NCI-H748 (cell line): ENCODE measurements around the gene TMEM52B.

Experiments
- DNase-seq: peaks from one replicate; lab custom pipeline; 2025; ENCODE audit not compliant: unreplicated experiment; lab: John Stamatoyannopoulos, UW

TMEM52B gene

DNA sequence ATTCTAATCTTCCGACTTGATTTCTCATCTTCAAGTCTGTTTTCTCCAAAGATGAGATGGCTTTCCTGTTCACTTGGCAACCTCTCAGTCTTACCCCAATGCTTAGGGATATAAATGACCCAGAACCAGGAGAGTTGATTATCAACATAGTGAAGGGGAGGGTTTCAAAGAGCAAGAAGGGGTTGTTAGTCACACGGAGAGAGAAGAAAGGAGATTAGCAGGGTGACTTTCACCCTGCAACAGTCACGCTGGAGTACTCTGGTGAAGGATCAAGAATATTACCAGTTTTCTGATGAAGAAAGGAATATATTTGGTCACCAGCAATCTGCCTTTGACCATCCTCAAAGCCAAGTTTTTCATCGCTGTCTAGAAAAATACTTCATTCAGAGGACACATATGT lies at the start of gene TMEM52B:
Gene TMEM52B, plus strand, starts transcription at position 212 of the 400 bp plus-strand sequence. CDS start 543 bp downstream, outside the sequence.
- DNase-seq = no peak

DNA sequence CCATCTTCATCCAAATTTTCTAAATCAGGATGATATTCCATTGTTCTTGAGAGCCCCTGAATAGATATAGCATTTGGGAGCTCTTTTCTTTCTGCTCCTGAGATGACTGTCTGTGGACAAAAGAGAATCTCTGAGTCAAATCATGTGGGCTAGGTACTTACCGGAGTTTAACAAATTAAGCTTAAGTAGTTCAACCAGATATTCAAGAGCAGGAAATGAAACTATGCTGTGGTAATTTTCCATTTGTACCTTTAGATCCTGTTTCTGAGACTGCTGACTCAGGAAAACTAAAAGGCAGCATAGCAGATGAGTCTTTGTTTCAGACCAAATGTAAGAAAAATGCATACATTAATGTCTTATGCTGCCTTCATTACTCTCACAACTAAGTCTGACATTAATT lies 48.8 kb upstream of the TMEM52B start, which contains the start of gene CLEC7A:
Gene CLEC7A, minus strand, starts transcription at position 158 of the 400 bp plus-strand sequence. Its CDS starts 117 bp downstream, at position 41.
- no peak for DNase-seq

DNA sequence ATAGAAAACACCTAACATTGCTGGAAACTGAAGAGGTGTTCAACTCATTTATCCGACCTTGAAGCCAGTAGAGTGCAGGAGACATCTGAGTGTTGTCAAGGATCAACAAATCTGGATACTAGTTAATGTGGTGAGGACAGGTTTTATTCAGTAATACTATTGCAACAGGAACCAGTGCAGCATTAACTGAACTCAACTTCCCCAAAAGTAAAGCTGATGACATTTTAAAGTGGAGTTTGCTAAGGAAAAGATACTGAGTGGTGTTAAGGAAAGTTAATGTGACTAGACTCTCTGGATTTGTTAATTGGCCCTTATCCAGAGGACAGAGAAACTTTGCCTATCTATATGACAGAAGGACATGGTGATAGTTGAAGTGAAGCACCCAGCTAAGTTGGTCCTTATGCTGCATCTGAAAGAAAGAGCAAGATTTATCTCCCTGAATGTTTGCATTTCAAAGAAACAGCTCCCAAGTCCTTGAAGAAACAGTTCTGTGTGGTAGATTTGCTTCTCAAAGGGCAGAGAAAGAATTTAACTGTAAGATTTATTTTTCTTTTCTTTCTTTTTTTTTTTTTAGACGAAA lies 47.6 kb upstream of the TMEM52B start:
- no peak for DNase-seq

DNA sequence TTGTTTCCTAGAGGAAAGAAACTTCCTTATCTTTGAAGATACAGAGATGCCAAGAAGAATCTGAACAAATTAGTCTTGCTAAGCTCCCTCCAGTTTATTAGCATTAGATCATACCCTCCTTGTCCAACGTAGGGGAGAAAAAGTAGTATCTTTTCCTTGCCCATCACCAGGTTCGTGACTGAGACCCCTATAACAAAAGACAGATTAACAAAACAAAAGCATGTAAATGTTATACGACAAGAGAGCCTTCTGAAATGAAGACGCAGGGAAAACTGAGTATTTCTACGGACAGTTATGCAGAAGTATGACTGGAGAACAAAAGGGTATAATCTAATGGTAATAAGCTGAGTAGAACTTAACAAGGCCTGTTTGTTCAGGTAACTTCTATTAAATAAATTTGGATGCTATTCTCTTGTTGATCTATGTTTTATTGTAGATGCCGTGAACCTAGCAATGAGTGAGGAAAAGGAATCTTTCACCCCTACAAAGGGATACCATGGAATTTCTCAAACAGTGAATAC lies 45.9 kb upstream of the TMEM52B start:
- DNase-seq = no peak

DNA sequence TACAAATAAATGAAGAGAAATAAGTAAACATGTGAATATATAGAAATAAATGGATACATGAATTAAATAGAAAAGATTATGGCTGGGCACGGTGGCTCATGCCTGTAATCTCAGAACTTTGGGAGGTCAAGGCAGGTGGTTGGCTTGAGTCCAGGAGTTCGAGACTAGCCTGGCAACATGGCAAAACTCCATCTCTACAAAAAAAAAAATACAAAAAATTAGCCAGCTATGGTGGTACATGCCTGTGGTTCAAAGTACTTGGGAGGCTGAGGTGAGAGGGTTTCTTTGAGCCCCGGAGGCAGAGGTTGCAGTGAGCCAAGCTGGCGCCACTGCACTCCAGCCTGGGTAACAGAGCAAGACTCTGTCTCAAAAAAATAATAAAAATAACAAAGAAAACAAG lies 43.7 kb upstream of the TMEM52B start:
- DNase-seq = no peak

DNA sequence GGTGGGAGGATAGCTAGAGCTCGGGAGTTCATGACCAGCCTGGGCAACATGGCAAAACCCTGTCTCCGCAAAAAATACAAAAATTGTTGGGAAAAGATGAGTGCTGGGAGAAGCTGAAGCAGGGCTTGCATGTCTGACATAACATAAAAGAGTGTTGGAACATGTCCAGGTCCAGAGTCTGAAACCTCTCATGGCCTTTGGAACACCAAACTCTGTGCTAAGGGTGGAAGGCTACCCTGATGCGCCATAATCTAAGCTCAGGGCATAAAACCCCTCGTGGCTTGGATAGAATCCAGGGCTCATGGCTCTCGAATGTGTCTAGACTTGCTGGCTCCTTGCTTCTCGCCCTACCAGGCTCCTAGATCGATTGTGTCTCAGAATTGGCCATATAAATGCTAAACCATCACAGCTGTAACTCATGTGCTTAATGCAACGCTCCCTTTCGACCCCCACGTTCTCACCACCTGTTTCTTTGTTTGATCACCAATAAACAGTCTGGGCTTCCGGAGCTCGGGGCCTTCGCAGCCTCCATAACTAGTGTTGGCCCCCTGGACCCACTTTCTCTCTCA lies 42.1 kb upstream of the TMEM52B start:
- DNase-seq = peak; percentile 74

DNA sequence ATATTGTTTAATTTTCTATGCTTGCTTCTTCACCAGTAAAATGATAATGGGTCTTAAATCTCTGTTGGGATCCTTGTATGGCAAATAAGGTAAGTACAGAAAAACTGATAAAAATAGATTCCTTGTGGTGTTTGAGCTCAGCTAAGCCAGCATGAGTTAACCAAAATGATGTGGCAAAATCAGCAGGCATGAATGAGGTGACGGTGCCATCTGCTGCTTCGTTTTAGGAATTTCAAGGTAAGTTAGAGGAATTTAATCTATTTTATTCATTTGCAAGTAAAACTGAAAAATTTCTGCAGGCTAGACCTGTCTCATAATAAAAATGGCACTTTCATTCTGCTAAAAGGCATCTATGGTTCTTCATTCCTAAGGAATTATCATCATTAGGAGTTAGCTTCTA lies 38.8 kb upstream of the TMEM52B start:
- peak; percentile 40 for DNase-seq

DNA sequence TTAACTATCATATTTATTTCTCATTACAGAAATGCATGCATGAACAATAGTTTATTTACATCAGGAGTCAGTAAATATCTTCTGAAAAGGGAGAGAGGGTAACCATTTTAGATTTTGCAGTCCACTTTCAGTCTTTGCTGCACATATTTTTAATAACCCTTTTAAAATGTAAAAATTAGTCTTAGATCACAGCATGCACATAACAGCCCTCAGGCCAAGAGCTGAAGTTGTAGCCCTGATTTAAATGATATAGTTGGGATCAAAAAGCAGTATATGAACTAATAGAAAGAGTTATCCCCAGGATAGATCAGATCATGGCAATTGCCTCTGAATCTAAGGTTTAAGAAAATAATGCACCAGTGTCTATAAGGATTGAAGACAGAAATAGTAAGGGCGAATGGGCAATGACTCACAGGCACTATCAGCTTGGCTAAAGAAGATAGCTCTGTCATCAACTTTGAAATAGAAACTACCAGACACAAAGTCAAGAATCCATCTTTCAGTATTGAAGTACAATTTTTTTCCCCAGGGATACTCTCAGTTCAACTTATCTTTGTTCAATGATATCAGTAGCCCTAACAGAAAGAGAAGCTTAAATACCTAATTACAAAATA lies 35.7 kb upstream of the TMEM52B start:
- no peak for DNase-seq

DNA sequence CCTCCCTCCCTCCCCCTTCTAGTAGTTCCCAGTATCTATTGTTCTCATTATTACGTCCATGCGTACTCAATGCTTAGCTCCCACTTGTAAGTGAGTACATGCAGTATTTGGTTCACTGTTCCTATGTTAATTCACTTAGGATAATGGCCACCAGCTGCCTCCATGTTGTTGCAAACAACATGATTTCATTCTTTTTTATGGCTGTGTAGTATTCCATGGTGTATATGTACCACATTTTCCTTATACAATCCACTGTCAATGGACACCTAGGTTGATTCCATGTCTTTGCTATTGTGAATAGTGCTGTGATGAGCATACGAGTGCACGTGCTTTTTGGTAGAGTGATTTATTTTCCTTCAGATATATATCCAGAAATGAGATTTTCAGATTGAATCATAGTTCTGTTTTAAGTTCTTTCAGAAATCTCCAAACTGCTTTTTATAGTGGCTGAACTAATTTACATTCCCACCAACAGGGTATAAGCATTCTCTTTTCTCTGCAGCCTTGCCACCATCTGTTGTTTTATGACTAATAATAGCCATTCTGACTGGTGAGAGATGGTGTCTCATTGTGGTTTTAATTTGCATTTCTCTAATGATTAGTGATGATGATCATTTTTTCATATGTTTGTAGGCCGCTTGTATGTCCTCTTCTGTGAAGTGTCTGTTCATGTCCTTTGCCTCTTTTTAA lies 31.0 kb upstream of the TMEM52B start:
- DNase-seq = no peak

DNA sequence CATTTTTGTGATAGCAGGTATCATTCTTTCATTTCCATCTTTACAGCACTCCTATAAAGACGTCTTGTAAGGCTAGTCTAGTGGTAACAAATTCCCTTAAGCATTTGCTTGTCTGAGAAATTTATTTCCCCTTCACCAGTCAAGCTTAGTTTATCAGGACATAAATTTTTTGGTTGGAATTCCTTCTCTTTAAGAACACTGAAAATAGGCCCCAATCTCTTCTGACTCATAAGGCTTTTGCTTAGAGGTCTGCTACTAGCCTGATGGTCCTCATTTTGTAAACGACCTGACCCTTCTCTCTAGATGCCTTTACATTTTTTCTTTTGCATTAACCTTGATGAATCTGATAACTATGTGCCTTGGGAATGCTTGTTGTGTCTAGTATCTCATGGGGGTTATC lies 27.2 kb upstream of the TMEM52B start:
- no peak for DNase-seq

DNA sequence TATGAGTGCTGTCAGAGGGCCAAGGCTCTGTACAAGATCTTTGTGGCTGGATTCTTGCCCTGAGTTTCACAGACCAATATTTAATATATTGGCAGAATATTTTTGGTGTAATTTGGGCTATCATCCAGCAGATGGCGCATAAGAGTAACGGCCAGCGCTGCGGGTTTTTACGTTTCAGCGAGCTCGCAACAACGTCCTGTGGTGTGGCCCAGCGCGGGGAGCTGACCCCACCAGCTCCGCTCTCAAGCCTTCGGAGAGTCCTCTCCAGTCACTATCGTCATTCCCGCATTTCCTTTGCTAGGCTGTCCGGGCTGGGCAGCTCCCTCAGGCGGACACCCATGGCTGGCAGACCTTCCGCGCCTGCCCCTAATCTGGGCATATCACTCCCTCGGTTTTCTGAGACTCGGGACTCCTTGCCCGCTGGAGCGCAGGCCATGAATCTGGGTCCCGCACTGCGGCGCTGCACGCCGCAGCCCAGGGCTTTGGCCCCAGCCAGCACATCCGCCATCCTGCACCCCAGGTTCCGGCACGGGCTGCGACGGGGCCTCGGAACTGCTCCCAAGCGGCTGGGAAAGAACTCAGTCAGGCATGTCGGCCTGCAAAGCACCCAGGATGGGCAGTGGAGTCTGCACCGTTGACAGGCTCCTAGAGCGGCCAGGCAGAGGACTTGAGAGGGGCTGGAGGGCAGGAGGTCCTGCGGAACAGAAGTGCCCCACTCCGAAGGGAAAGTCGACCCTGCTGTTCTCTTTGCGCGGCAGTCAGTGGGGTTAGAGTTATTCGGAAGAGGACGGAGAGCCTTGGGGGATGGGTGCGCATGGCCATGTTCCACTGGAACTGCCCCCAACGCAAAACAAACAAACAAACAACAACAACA lies 25.3 kb upstream of the TMEM52B start:
- peak; percentile 72 for DNase-seq

DNA sequence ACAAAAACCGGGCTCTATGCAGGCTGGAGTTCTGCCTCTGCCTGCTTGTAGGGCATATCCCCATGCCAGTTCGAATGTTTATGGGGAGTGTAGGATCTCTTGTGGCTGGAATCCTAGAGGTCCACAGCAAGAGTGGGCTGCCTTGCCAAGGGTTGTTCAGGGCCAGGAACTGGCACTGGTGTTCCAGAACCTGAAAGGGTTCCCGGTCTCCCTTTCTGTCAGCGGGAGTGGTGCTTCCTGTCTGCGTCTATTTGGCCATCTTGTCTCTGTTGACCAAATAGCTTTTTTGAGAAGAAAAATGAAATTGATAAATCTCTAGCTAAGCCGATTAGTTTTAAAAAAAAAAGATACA lies 24.7 kb upstream of the TMEM52B start:
- no peak for DNase-seq

DNA sequence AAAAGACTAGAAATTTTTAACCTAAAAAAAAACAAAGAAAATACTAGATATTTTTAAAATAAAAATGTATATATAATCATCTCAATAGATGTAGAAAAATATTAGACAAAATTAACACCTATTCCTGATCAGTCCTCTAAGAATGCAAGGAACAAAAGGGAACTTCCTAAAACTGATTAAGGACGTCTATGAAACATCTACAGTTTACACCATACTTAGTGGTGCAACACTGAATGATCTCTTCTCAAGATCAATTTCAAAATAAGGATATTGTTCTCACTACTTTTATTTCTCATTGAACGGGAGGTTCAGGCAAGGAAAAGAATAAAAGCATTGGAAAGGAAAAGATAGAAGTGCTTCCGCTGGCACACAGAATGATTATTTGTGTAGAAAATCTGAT lies 22.9 kb upstream of the TMEM52B start:
- no peak for DNase-seq

DNA sequence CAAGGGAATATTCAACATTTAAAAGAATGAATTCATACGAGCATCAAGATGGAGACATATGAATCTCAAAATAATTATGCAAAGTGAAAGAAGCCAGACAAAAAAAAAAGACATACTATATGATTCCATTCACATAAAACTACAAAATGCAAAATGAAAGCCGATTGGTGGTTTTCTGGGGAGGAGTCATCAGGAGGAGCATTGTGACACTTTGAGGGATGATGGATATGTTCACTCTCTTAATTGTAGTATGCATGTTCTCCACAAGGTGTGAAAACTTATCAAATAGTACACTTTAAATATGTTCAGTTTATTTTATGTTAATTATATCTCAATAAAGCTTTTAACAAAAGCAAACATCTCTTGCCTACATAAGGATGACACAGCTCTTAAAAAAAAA lies 20.4 kb upstream of the TMEM52B start:
- no peak for DNase-seq

DNA sequence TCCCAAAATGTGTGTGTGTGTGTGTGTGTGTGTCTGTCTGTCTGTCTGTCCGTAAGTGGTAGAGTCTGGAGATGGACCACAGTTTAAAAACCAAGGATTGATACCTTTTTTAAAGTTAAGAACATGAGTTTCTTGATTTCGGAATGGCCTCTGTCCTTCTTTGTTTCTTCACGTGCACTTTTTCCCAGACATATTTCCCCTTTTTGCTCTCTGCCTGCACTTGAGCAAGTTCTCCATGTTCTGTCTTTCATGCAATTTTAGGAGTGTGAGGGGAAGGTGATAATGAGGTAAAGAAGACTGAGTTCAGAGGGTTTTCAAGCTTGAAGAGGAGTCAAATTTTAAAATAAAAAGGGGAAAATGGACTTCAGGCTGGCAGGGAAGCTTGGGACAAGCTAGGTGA lies 19.6 kb upstream of the TMEM52B start:
- no peak for DNase-seq

DNA sequence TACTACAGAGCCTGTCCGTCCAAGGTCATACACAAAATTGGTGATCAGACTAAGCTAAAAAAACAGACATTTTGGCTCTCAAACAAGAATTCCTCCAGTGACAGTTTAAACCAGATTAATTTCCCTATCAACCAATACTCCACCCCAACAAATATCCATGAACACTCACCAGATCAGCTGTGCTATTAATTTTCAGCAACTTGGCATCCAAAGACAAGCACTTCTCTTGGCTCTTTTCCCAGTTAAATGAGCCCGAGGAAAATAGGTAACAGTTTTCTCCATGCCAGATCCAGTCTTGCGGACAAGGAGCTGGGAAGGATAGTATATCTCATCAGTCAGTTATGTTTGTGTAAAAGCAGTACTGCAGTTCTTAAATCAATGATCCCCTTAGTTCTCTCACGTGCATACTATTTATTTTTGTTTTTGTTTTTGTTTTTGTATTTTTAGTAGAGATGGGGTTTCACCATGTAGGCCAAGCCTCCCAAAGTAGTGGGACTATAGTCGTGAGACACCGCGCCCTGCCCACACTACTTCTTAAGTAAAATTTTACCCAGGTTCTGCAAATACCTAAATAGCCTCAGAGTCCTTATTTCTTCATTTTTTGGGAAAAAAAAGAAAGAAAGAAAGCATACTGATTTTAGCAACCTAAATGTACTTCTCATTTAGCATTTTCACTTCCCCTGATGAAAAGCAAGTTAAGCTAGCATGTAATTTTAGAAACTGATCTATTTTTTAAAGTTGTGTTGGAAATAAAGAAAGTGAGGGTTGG lies 18.0 kb upstream of the TMEM52B start:
- DNase-seq = no peak

DNA sequence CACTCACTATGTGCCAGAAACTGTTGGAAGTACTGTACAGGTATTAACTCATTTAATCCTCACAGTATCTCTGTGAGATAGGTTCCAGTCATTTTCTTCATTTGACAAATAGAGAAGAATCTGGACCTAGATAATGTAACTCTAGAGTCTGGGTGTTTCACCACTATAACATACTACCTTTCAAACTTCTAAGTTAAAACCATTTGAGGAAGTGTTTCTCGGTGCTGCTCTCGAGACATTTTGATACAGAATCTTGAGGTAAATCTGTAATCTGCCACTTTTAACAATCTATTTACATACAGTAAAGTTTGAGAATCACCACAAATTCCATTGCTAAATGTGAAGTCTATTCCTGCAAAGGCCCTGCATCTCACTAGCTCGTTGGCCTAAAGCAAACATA lies 15.7 kb upstream of the TMEM52B start:
- no peak for DNase-seq

DNA sequence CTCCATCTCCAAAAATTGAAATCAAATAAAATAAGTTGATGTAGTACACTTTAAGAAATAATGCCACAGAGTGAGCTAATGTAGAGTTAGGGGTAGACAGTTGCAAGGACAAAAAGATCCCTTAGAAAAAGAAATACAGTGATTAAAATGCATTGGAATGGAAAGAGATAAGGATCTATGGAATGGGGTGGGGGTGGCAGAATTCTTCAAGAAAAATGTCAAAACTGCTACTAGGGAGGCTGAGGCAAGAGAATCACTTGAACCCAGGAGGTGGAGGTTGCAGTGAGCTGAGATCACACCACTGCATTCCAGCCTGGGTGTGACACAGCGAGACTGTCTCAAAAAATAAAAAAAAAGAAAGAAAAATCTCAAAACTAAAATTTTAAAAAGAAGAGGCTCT lies 13.4 kb upstream of the TMEM52B start:
- no peak for DNase-seq

DNA sequence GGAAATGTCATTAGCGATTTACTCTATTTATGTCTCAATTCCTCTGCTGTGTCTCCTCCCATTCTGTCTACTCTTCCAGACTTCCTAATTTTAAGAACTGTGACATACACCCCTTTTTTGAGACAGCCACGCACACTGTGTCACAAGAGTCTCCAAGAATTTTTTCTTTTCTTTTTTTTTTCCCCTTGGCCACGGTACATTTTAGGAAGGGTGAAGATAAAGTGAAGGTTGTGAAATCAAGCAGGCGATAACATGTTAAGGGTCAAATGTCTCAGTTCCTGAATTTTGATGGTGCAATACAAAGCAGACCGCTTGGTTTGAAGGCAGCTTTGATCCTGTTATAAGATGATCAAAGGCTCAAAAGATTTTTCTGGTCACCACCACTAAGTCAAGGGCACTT lies 11.2 kb upstream of the TMEM52B start:
- no peak for DNase-seq

DNA sequence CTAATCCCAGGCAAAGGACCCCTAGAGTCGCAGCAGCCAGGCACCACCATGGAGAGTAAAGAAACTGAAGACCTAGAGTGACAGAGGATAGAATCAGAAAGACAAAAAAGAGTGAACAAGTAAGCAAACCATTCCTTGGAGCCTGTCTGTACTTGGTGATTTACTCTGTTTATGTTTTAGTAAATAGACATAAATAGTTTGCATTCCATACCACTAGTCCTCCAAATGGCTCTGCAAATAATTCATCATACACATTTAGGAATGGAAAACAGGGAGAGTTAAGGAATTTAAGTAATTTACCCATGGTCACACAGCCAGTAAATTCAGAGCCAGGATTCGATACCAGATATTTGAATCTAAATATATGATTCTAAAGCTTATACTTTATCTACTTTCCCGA lies 9.7 kb upstream of the TMEM52B start:
- no peak for DNase-seq
